Stimulated activated CD8-positive, alpha-beta memory T cell treated with anti-CD3 and anti-CD28 coated beads, Interleukin-4, amount 100 ng/mL, for 1 hour (primary cell): ENCODE results near the gene GPR37L1.
A peak's percentile ranks its signal among the peaks of the same experiment; 100 is the strongest.
"Not testable (repeated sequence)": the region's sequence is repeated elsewhere in the genome, so short reads cannot be mapped to it uniquely, and the experiment has no call there.

Experiments used
- DNase-seq, 2 donors: peaks; one replicate each; pipeline ENCODE4 v3.0.0-alpha.2; 2020; ENCODE audit warnings: low read depth in 2 of 2, low spot score in 1 of 2

The GPR37L1 gene

DNA sequence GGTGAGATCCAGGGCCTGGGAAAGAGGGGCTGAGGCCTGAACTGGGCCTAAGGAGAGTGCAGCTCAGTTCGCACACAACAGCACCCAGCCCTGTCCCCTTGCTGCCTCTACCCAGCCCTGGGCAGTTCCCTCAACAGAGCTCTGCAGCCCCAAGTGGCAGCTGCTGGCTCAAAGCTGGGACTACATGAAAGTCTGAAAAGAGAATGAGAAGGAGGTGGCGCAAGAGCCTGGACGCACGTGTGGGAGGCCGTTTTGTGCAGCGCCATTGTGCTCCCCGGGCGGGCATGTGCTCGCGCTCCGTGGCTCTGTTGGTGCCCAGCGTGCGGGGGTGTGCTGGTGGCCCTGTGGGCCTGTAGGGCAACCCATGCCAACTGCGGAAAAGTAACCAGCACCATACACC lies 10.3 kb downstream of the GPR37L1 start:
- no peak for DNase-seq

GRCh38 chr1:202133496-202133895 lies 10.8 kb downstream of the GPR37L1 start:
- no peak for DNase-seq

DNA sequence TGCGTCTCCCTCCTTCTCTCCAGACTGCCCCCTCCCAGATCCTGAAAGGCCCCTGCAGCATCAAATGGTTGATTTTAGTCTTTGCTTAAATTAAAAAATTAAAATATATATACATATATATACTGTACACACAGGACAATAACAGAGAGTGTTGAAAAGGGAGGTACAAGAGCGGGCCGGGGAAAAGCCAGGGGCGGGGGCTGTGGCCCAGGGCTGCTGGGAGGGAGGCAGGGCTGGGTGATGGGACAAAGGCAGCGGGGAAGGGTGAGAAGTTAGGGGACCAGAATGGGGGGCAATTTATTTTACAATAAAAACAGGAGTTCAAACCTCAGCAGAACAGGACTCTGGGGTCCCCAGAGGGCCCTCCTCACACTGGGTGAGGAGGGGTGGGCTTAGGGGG lies 11.3 kb downstream of the GPR37L1 start:
- no peak for DNase-seq

- no peak for DNase-seq
These were observed 12.0 kb downstream of the GPR37L1 start for GRCh38 chr1:202134645-202135172.

DNA sequence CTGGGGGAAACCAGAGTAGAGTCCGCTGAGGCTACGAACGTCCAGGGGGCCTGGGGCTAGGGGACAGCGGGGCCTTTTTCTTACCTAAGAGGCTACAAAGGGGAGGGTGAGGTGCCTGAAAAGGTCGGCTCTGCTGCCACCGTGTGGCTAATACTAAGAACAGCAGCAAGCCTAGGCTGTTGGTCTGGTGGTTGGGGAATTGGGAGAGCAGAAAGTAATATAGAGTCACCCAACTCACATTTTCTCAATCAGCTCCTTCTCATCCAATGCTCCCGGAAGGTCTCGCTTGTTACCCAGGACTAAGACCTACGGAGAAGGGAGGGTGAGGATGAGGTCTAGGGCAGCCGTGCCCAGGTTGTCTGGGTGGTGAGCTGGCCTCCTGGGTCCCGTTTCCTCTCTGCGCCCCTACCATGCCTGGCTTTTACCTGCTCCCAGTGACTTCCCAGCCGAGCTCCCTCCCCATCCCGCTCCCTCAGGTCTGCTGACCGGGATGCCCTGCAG lies 12.6 kb downstream of the GPR37L1 start:
- peak in 1 of 2 donors; percentile 27 for DNase-seq

- DNase-seq = no peak
These were observed 18.1 kb downstream of the GPR37L1 start for GRCh38 chr1:202140833-202141232.

- DNase-seq = not testable (repeated sequence)
These were observed 18.8 kb downstream of the GPR37L1 start for GRCh38 chr1:202141468-202141867.

DNA sequence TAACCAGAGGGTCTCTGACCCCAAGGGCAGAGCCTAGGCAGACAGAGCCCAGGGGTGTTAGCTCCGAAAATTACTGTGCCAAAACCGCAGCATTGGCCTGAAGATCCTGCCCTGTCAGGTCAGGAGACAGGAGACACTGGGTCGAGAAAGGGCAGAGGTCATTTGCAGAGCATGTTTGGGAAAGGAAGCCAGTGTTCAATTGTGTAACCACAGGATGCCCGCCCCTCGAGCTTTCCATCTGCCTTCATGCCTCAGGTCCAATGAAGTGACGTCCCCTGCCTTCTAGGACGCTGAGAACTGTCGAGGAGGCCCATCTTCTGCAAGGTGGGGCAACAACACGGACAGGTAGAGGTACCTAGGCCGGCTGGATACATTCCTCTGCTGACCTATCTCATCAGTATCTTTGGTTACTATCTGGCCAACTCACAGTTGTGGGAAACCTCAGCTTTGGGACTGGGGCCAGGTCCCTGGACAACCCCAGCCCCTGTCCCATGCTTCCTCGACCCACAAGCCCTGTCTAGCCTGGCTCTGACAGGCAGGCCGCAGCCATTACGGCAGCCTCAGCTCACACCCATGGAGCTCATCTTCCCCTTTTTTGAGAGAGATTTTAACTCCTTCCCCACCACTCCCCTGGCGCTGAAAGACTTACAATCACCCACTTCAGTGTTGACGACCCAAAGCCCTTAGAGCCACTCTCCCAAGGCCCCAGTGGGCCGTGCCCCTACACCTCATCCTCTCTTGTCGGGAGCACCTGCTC lies 20.5 kb downstream of the GPR37L1 start:
- DNase-seq = no peak

DNA sequence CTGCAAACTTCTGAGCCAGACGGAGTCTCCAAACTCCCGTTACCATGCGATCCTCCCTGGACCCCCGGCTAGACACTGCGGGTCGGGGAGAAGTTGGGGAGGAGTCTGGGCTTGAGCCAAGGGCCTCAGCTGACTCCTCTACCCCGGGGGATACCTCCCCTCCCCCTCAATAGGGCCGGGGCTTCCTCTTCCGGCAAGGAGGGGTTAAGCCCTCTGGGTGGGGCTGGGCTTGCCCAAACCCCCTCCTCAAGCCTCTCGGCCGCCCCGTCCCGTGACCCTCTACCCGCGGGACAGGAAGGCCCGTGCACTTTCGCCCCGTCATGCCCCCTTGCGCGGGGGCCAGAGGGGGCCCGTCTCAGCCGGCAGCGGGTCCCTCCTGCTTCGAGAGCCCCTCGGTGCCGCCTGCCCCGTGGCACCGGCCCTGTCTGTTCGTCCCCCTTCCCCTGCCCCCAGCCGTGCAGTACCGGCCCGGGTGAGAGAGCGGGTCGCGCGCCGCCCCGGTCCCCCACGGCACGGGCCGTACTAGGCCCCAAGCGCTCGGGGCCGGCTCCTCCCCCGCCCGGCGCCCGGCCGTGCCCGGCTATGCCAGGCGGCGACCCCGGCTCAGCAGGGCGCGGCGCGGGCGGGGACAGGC lies 21.2 kb downstream of the GPR37L1 start:
- no peak for DNase-seq

DNA sequence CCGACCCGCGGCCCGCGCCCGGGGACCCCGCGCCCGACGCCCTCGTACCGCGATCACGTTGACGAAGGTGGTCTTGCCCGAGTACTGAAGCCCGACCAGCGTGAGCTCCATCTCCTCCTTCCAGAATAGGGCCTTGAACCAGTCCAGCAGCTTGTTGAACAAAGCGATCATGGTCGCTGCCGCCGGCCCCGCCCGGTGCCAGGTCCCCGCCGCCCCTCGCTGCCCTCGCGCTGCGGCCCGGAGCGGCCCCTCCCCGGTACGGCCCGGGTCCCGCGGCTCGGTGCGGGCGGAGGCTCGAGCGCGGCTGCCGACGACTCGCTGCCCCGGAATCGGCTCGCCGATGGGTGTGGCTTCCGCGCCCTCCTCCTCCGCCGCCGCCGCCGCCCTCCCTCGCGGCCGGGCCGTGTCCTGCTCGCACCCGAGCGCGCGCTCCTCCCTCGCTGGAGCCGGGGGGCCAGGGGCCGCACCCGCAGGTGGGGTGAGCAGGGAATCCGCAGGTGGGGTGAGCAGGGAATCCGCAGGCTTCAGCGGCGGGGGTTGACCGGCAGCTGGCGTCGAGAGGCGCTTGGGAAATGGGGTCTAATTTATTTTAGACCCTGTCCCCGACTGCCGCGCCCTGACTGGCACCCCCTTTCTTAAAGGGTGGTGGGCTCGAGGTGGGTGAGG lies 21.8 kb downstream of the GPR37L1 start, which contains the start of gene ARL8A:
ARL8A (minus strand) TSS at position 336 of the 666 bp plus-strand sequence; CDS start at position 171, 165 bp downstream.
- DNase-seq = peak in 1 of 2 donors; percentile 51

DNA sequence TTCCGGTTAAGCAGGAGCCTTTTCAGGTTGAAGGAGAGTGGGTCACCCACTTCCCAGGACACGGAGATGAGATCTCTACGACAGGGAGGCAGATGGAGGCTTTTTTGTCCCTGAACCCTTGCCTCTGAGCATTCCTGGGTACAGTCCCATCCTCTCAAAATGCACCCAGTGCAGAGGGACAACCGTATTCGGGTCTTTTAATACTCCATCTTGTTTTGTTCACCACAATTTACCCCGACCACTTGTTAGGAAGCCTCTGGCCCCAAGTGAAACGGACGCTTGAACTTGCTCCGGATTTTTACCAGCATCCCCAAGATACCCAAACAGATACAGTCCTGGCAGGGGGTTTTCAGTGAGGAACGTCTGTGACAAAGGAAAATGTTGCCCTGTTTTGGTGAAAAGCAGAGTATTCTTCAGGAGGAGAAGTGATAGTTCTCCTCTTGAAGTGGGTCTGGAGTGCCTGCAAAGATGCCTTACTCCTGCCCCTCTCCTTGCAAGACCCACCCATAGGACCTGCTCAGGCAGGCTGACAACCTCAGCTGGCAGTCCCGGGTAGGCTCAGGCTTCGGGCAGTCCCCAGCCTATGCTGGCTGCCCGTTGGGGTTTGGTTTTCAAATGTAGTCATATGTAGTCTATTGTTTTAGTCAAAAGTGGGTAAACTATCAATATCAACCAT lies 22.5 kb downstream of the GPR37L1 start:
- no peak for DNase-seq

GRCh38 chr1:202145744-202146140 lies 23.0 kb downstream of the GPR37L1 start:
- DNase-seq = not testable (repeated sequence)

DNA sequence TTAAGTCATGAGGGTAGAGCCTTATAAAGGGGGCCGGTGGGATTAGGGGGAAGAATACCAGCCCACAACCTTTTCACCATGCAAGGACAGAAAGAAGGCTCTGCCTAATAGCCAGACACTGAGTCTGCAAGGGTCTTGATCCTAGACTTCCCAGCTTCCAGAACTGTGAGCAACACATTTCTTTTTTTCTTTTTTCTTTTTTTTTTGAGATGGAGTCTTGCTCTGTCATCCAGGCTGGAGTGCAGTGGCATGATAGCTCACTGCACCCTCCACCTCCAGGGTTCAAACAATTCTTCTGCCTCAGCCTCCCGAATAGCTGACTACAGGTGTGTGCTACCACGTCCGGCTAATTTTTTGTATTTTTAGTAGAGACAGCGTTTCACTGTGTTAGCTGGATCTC lies 23.6 kb downstream of the GPR37L1 start:
- DNase-seq = no peak

DNA sequence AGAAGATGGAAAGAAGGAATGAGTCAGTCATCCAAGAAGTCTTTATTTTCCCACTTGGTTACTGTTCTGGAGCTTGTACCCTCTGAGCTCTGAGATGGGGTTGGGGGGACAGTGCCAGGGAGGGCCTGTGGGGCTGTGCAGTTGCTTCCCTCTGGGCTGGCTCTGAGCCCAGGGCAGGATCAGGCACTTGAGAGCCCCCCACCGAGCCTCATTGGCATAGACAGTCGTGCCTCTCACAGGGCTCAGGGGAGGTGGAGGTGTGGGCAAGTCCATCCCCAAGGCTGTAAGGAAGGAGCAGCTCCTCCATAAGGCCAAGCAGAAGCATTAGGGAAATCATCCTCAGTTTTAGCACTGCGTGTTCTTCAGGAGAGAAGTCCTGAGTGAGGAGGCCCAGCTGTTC lies 24.3 kb downstream of the GPR37L1 start:
- no peak for DNase-seq

DNA sequence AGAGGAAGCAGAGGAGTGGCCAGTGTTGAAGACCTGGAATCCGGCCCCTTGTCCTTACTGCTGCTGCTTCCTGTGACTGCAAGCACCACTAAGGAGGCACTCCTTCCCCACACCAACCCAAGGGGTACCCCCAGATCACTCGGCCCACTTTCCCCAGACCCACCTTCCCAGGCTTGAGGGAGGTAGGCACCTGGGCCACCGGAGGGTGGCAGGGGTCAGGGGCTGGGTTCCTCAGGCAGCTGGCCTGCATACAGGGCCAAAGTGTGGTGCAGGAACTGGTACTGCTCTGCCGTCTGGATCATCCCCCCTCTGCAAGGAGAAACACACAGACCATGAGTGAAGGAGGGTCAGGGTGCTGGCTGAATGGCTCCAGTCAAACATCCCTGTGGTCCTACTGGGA lies 25.7 kb downstream of the GPR37L1 start:
- DNase-seq = no peak

DNA sequence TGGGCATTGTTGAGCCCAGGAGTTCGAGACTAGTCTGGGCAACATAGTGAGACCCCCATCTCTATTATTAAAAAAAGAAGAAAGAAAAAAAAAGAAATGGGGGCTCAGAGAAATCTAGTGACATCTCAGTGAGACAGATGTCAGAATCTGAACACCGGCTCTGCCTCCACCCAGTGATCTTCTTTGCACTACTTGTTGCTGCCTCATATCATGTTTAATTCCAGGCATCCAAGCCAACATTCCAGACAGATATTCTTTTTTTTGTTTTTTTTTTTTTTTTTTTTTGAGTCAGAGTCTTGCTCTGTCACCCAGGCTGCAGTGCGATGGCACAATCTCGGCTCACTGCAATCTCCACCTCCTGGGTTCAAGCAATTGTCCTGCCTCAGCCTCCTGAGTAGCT lies 26.8 kb downstream of the GPR37L1 start:
- DNase-seq = no peak

DNA sequence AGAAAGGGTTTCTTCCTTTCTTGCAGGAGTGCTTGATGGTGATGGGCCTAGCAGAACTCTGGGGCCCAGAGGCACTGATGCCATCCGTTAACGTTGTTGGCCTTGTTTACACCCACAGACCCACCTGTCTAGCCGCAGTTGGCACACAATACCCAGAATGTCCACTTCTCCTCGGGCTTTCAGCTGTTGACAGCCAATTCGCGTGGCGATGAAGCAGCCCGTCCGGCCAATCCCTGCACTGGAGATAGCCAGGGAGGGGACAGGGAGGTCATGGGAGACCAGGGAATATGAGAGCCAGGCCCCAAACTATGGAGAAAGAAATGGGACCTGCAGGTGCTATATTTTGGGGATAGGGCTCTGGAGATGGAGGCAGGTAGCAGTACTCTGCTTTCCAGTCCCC lies 27.5 kb downstream of the GPR37L1 start:
- DNase-seq = no peak

- no peak for DNase-seq
These were observed 27.9 kb downstream of the GPR37L1 start for GRCh38 chr1:202150602-202151001.

DNA sequence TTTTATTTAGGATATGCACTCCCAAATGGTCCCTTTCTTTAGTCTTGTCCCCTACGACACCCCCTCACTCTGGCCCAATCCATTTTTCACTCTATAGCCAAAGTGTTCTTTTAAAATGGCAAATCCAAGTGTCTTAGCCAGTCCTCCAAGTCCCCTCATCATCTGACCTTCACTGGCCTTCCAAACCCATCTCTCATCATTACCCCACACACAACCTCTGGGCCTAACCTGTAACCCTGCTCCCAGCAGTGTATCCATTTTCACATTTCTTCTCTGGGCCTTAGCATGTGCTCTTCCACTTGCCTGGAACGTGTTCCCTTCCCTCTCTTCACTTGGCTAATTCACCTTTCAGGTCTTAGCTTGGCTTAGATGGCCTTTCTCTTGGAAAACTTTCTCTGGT lies 28.3 kb downstream of the GPR37L1 start:
- DNase-seq = no peak

DNA sequence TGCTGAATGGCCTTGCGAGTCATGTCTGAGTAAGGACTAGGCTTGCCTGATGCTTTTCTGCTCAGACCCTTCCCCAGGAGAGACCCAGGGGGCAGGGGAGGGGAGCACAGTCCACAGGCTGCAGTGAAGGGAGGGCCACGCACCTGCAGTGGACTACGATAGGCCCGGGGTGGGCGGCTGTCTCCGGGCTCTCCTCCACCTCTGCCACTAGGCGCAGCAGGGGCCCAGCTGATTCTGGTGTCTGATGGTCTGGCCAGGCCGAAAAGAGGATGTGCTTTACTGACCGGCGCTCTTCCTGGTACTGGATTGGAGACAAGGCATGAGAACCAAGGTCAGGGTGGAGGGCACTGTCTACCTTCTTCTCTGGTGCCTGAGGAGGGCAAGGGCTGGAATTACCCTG lies 29.7 kb downstream of the GPR37L1 start:
- no peak for DNase-seq

DNA sequence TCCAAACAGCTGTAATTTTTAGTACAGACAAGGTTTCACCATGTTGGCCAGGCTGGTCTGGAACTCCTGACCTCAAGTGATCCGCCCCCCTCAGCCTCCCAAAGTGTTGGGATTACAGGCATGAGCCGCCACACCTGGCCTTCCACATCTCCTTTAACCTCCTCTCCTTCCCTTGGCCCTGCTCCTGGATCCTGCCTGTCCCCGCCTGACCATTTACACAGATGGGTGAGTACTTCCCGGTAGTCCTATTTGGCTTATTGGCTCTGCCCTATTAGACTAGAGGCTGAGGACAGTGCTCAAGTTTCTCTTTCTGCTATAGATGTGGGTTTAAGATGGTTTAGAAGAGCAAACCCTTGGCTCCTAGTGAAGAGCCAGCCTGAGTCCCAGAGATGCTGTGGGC lies 30.6 kb downstream of the GPR37L1 start:
- DNase-seq = no peak
